Measurements from ENCODE around the gene EXOSC1. TPM values are rescaled to one million over a fixed set of nuclear protein-coding genes. Genes with fewer than 3 reads are reported as not detected.

The EXOSC1 gene
- total and polyA plus RNA-seq, 2 donors (not counting 1 experiment from before 2014, with no cell fraction given): 32.2 to 44.5 TPM

GRCh38 chr10:97411406-97411805 is 34.4 kb downstream of the EXOSC1 start:
- no peaks in the 10 kb centered on the region for H4K20me1 ChIP-seq (ENCODE audit: control insufficient read depth, insufficient read depth, low read length, poor library complexity, severe bottlenecking)
- DNase-seq (no peak), ATAC-seq (ENCODE audit: low read depth) (no peak)
- intact Hi-C loops (cut with micrococcal nuclease): no loop called here
- H3K4me3 ChIP-seq (ENCODE audit: control extremely low read depth in 1 of 5, extremely low read depth in 1 of 5, insufficient read depth in 1 of 5, low read depth in 2 of 5, low read length in 4 of 5): no peak overlapping the region
- ChIA-PET POLR2A (interaction anchor here (0.7 kb wide), 1 partner anchor 180 kb away, joined by 4 read pairs; no protein-coding TSS in a partner anchor), CTCF (interaction anchor here (0.9 kb wide), 1 partner anchor 140 kb away, joined by 5 read pairs; no protein-coding TSS in a partner anchor)
- H3K4me1 Mint-ChIP-seq: peaks cover 15% of the 10 kb centered on the region
- H2AFZ ChIP-seq (ENCODE audit: insufficient read depth, low read depth, low read length, poor library complexity, severe bottlenecking): no peak overlapping the region
- H3K9me3 Mint-ChIP-seq (ENCODE audit: insufficient read depth): no peaks in the 10 kb centered on the region
- no peaks in the 10 kb centered on the region for H3K36me3 ChIP-seq (replicated peaks in 1 of 2; ENCODE audit: control extremely low read depth in 1 of 2, control insufficient read depth in 1 of 2, extremely low read depth in 1 of 2, insufficient read depth in 2 of 2, low read length in 1 of 2)
- H3K27ac Mint-ChIP-seq: no peak overlapping the region
- H3K9me3 ChIP-seq (ENCODE audit: control extremely low read depth in 1 of 3, control insufficient read depth in 2 of 3, insufficient read depth in 1 of 3, low read length in 2 of 3): no peaks in the 10 kb centered on the region
- TF ChIP-seq EZH2 (IDR thresholded peaks at IDR 0.05; ENCODE audit: borderline replicate concordance, insufficient read depth, low read depth, low read length, poor library complexity, severe bottlenecking): no peak
- no peak for TF ChIP-seq CTCF (IDR thresholded peaks at IDR 0.05)
- no peaks in the 10 kb centered on the region for H3K27me3 ChIP-seq (replicated peaks in 1 of 4; ENCODE audit: control extremely low read depth in 1 of 4, control insufficient read depth in 3 of 4, insufficient read depth in 4 of 4, low read length in 3 of 4)
- no peak overlapping the region for H3K27ac ChIP-seq (ENCODE audit: low read length in 2 of 2)
- WGBS (ENCODE audit: insufficient coverage): 90% methylated on average over 4 of the region's 4 CpGs
- no peak overlapping the region for H3K4me2 ChIP-seq (replicated peaks; ENCODE audit: low read depth, low read length, poor library complexity, severe bottlenecking)
- peaks cover 5 to 23% of the 10 kb centered on the region in 2 donors for H3K4me1 ChIP-seq (ENCODE audit: control insufficient read depth in 2 of 2, insufficient read depth in 2 of 2, low read length in 2 of 2)
- H3K27me3 Mint-ChIP-seq: no peaks in the 10 kb centered on the region
- H3K9ac ChIP-seq (ENCODE audit: low read length): no peak overlapping the region
- H3K79me2 ChIP-seq (ENCODE audit: control insufficient read depth, insufficient read depth, low read length): no peaks in the 10 kb centered on the region
- H3K4me3 Mint-ChIP-seq: no peak overlapping the region

GRCh38 chr10:97408496-97408992 is 37.3 kb downstream of the EXOSC1 start:
- POLR2A ChIA-PET: interaction anchor here (0.5 kb wide), 1 partner anchor 143 kb away, joined by 4 read pairs; no protein-coding TSS in a partner anchor
- Histone ChIP-seq H3K27ac (ENCODE audit: low read length in 2 of 2) (no peak overlapping the region), H3K36me3 (replicated peaks in 1 of 2; ENCODE audit: control extremely low read depth in 1 of 2, control insufficient read depth in 1 of 2, extremely low read depth in 1 of 2, insufficient read depth in 2 of 2, low read length in 1 of 2) (no peaks in the 10 kb centered on the region), H3K4me3 (ENCODE audit: control extremely low read depth in 1 of 5, extremely low read depth in 1 of 5, insufficient read depth in 1 of 5, low read depth in 2 of 5, low read length in 4 of 5) (no peak overlapping the region), H3K79me2 (ENCODE audit: control insufficient read depth, insufficient read depth, low read length) (no peaks in the 10 kb centered on the region), H3K9me3 (ENCODE audit: control extremely low read depth in 1 of 3, control insufficient read depth in 2 of 3, insufficient read depth in 1 of 3, low read length in 2 of 3) (no peaks in the 10 kb centered on the region), H3K4me1 (ENCODE audit: control insufficient read depth in 2 of 2, insufficient read depth in 2 of 2, low read length in 2 of 2) (peaks cover 0 to 13% of the 10 kb centered on the region in 2 donors), H3K9ac (ENCODE audit: low read length) (no peak overlapping the region), H3K27me3 (replicated peaks in 1 of 4; ENCODE audit: control extremely low read depth in 1 of 4, control insufficient read depth in 3 of 4, insufficient read depth in 4 of 4, low read length in 3 of 4) (no peaks in the 10 kb centered on the region), H4K20me1 (ENCODE audit: control insufficient read depth, insufficient read depth, low read length, poor library complexity, severe bottlenecking) (no peaks in the 10 kb centered on the region), H3K4me2 (replicated peaks; ENCODE audit: low read depth, low read length, poor library complexity, severe bottlenecking) (no peak overlapping the region), H2AFZ (ENCODE audit: insufficient read depth, low read depth, low read length, poor library complexity, severe bottlenecking) (no peak overlapping the region)
- CTCF ChIA-PET: interaction anchor here (1.2 to 5.5 kb wide), 4 partner anchors 11 to 144 kb away, joined by 3 to 29 read pairs (median 16); no protein-coding TSS in a partner anchor
- H3K27me3 Mint-ChIP-seq: no peaks in the 10 kb centered on the region
- no peak overlapping the region for H3K27ac Mint-ChIP-seq
- H3K4me3 Mint-ChIP-seq: no peak overlapping the region
- 95% methylated on average over 10 of the region's 10 CpGs for WGBS (ENCODE audit: insufficient coverage)
- ATAC-seq (ENCODE audit: low read depth) (no peak), DNase-seq (no peak)
- TF ChIP-seq EZH2 (IDR thresholded peaks at IDR 0.05; ENCODE audit: borderline replicate concordance, insufficient read depth, low read depth, low read length, poor library complexity, severe bottlenecking): no peak
- no peak for TF ChIP-seq CTCF (IDR thresholded peaks at IDR 0.05)
- intact Hi-C loops (cut with micrococcal nuclease): no loop called here
- peaks cover 12% of the 10 kb centered on the region for H3K4me1 Mint-ChIP-seq
- no peaks in the 10 kb centered on the region for H3K9me3 Mint-ChIP-seq (ENCODE audit: insufficient read depth)
